Breast epithelium (tissue), 3 donors: ENCODE measurements around the gene DCX.

Source experiments
- CTCF ChIP-seq, 3 donors: fragments of 450-650 bp; IDR thresholded peaks; one replicate each; pipeline ENCODE4 v1.5.1; 2016 to 2017; ENCODE audit warnings: antibody characterized with exemption in 3 of 3, mild to moderate bottlenecking in 3 of 3, moderate library complexity in 3 of 3
- POLR2AphosphoS5 ChIP-seq, 3 donors: sonication (generic); formaldehyde crosslinking; IDR thresholded peaks; one replicate each; pipeline ENCODE4 v1.6.1; 2017; ENCODE audit warnings: antibody characterized with exemption in 3 of 3

GRCh38 chrX:111352424-111352823, 59.6 kb downstream of the DCX start:
- TF ChIP-seq POLR2AphosphoS5 (IDR thresholded peaks at IDR 0.05) = no peak
- TF ChIP-seq CTCF (IDR thresholded peaks at IDR 0.05) = no peak
